BLaER1 (cell line): ENCODE results near the gene JMJD7.

Experiments
- H3K27ac ChIP-seq: shearing (Covaris generic); formaldehyde crosslinking; 2 replicates; pipeline ENCODE4 v1.8.1; 2022
- H3K27me3 ChIP-seq: shearing (Covaris generic); formaldehyde crosslinking; 2 replicates; pipeline ENCODE4 v1.8.1; 2022
- H3K36me3 ChIP-seq: shearing (Covaris generic); formaldehyde crosslinking; 2 replicates; pipeline ENCODE4 v1.8.1; 2022
- H3K4me1 ChIP-seq: shearing (Covaris generic); formaldehyde crosslinking; 2 replicates; pipeline ENCODE4 v1.8.1; 2022
- H3K4me2 ChIP-seq: shearing (Covaris generic); formaldehyde crosslinking; 2 replicates; pipeline ENCODE4 v1.8.1; 2022
- H3K4me3 ChIP-seq: shearing (Covaris generic); formaldehyde crosslinking; 2 replicates; pipeline ENCODE4 v1.8.1; 2022
- H3K9ac ChIP-seq: shearing (Covaris generic); formaldehyde crosslinking; 2 replicates; pipeline ENCODE4 v1.8.1; 2022
- H3K9me3 ChIP-seq: shearing (Covaris generic); formaldehyde crosslinking; 2 replicates; pipeline ENCODE4 v1.8.1; 2022
- H4K20me1 ChIP-seq: shearing (Covaris generic); formaldehyde crosslinking; 2 replicates; pipeline ENCODE4 v1.8.1; 2022
- Cebpa-rat ChIP-seq: shearing (Covaris generic); IDR thresholded peaks from 2 replicates; pipeline ENCODE4 v1.8.1; 2022

The JMJD7 gene

GRCh38 chr15:41874736-41875135, 46.8 kb downstream of the JMJD7 start:
- H3K27me3 ChIP-seq = no peaks in the 10 kb centered on the region
- peaks cover 53% of the 10 kb centered on the region for H3K4me1 ChIP-seq
- no peak overlapping the region for H3K4me3 ChIP-seq
- no peak overlapping the region for H3K27ac ChIP-seq
- no peaks in the 10 kb centered on the region for H3K9me3 ChIP-seq
- 0 out of 2 replicates have a peak overlapping the region, but pooled peaks have one; percentile 82 for H3K4me2 ChIP-seq
- H4K20me1 ChIP-seq = no peaks in the 10 kb centered on the region
- no peak for TF ChIP-seq Cebpa-rat
- H3K9ac ChIP-seq = no peak overlapping the region
- no peaks in the 10 kb centered on the region for H3K36me3 ChIP-seq

GRCh38 chr15:41876007-41876406, 48.1 kb downstream of the JMJD7 start:
- Histone ChIP-seq H3K27ac (peak overlapping the region; percentile 71), H3K9me3 (no peaks in the 10 kb centered on the region), H3K9ac (no peak overlapping the region), H3K4me2 (peak overlapping the region; percentile 82), H3K36me3 (no peaks in the 10 kb centered on the region), H4K20me1 (no peaks in the 10 kb centered on the region), H3K4me3 (no peak overlapping the region), H3K4me1 (peaks cover 42% of the 10 kb centered on the region), H3K27me3 (peaks cover 2% of the 10 kb centered on the region; the same call in 1 of the 2 replicates)
- no peak for TF ChIP-seq Cebpa-rat

- Histone ChIP-seq H3K4me2 (peak overlapping the region; percentile 82), H3K36me3 (no peaks in the 10 kb centered on the region), H3K27me3 (peaks cover 9% of the 10 kb centered on the region), H3K4me1 (peaks cover 43% of the 10 kb centered on the region), H3K4me3 (no peak overlapping the region), H3K9me3 (no peaks in the 10 kb centered on the region), H4K20me1 (no peaks in the 10 kb centered on the region), H3K27ac (peak overlapping the region; percentile 71), H3K9ac (no peak overlapping the region)
- no peak for TF ChIP-seq Cebpa-rat
Observed at GRCh38 chr15:41876689-41877088, 48.8 kb downstream of the JMJD7 start.

GRCh38 chr15:41877631-41878354, 49.9 kb downstream of the JMJD7 start:
- Histone ChIP-seq H3K4me3 (no peak overlapping the region), H3K4me1 (peaks cover 51% of the 10 kb centered on the region), H3K27me3 (peaks cover 11% of the 10 kb centered on the region), H3K27ac (peak overlapping the region; percentile 50; the same call in 1 of the 2 replicates), H3K9me3 (no peaks in the 10 kb centered on the region), H3K4me2 (peak overlapping the region; percentile 82), H3K9ac (no peak overlapping the region), H3K36me3 (no peaks in the 10 kb centered on the region), H4K20me1 (no peaks in the 10 kb centered on the region)
- no peak for TF ChIP-seq Cebpa-rat

GRCh38 chr15:41878355-41878699, 50.4 kb downstream of the JMJD7 start:
- Histone ChIP-seq H3K9ac (no peak overlapping the region), H3K9me3 (no peaks in the 10 kb centered on the region), H3K27ac (peak overlapping the region; percentile 50; the same call in 1 of the 2 replicates), H3K4me2 (peak overlapping the region; percentile 82), H3K27me3 (peaks cover 11% of the 10 kb centered on the region), H4K20me1 (no peaks in the 10 kb centered on the region), H3K4me1 (peaks cover 56% of the 10 kb centered on the region), H3K36me3 (no peaks in the 10 kb centered on the region), H3K4me3 (no peak overlapping the region)
- no peak for TF ChIP-seq Cebpa-rat

- Histone ChIP-seq H3K4me1 (peaks cover 61% of the 10 kb centered on the region), H3K27ac (no peak overlapping the region), H3K9me3 (no peaks in the 10 kb centered on the region), H3K9ac (no peak overlapping the region), H3K4me3 (no peak overlapping the region), H3K27me3 (peaks cover 11% of the 10 kb centered on the region), H3K4me2 (no peak overlapping the region), H4K20me1 (no peaks in the 10 kb centered on the region), H3K36me3 (no peaks in the 10 kb centered on the region)
- TF ChIP-seq Cebpa-rat = no peak
Observed at GRCh38 chr15:41879321-41879845, 51.5 kb downstream of the JMJD7 start.

GRCh38 chr15:41880156-41880877, 52.4 kb downstream of the JMJD7 start:
- peaks cover 11% of the 10 kb centered on the region for H3K27me3 ChIP-seq
- no peak overlapping the region for H3K9ac ChIP-seq
- H3K4me1 ChIP-seq = peaks cover 56% of the 10 kb centered on the region
- no peak for TF ChIP-seq Cebpa-rat
- H3K27ac ChIP-seq = no peak overlapping the region
- no peak overlapping the region for H3K4me2 ChIP-seq
- H3K4me3 ChIP-seq = no peak overlapping the region
- H3K9me3 ChIP-seq = no peaks in the 10 kb centered on the region
- no peaks in the 10 kb centered on the region for H4K20me1 ChIP-seq
- H3K36me3 ChIP-seq = no peaks in the 10 kb centered on the region

- no peaks in the 10 kb centered on the region for H3K9me3 ChIP-seq
- no peak overlapping the region for H3K4me2 ChIP-seq
- no peak overlapping the region for H3K9ac ChIP-seq
- peaks cover 49% of the 10 kb centered on the region for H3K4me1 ChIP-seq
- H3K27ac ChIP-seq = no peak overlapping the region
- no peak for TF ChIP-seq Cebpa-rat
- H3K36me3 ChIP-seq = no peaks in the 10 kb centered on the region
- peaks cover 11% of the 10 kb centered on the region for H3K27me3 ChIP-seq
- H3K4me3 ChIP-seq = no peak overlapping the region
- no peaks in the 10 kb centered on the region for H4K20me1 ChIP-seq
Observed at GRCh38 chr15:41881086-41881485, 53.2 kb downstream of the JMJD7 start.

- Histone ChIP-seq H3K4me1 (peaks cover 44% of the 10 kb centered on the region), H3K4me2 (no peak overlapping the region), H3K27ac (no peak overlapping the region), H3K9me3 (no peaks in the 10 kb centered on the region), H3K9ac (no peak overlapping the region), H3K36me3 (no peaks in the 10 kb centered on the region), H4K20me1 (no peaks in the 10 kb centered on the region), H3K4me3 (no peak overlapping the region), H3K27me3 (peaks cover 11% of the 10 kb centered on the region)
- no peak for TF ChIP-seq Cebpa-rat
Observed at GRCh38 chr15:41881550-41881919, 53.6 kb downstream of the JMJD7 start.

- H3K27me3 ChIP-seq = peaks cover 11% of the 10 kb centered on the region
- peaks cover 39% of the 10 kb centered on the region for H3K4me1 ChIP-seq
- no peak for TF ChIP-seq Cebpa-rat
- no peaks in the 10 kb centered on the region for H4K20me1 ChIP-seq
- no peak overlapping the region for H3K27ac ChIP-seq
- H3K4me3 ChIP-seq = no peak overlapping the region
- H3K9ac ChIP-seq = no peak overlapping the region
- H3K4me2 ChIP-seq = peak overlapping the region; percentile 63
- no peaks in the 10 kb centered on the region for H3K36me3 ChIP-seq
- H3K9me3 ChIP-seq = no peaks in the 10 kb centered on the region
Observed at GRCh38 chr15:41881920-41882688, 54.2 kb downstream of the JMJD7 start.
